HG02938 (cell line): Measurements from ENCODE around the gene EPHB1.
A peak's percentile ranks its signal among the peaks of the same experiment; 100 is the strongest.

Experiments
- ATAC-seq: cut with Tn5 transposase; IDR thresholded peaks from one replicate; pipeline ENCODE4 v1.9.1; 2021; ENCODE audit warnings: mild to moderate bottlenecking, moderate library complexity; ENCODE audit not compliant: unreplicated experiment

The EPHB1 gene

GRCh38 chr3:134794950-134795745, at the start of gene EPHB1:
Gene EPHB1, plus strand, starts transcription at chr3:134795260.
- ATAC-seq = peak; percentile 82

DNA sequence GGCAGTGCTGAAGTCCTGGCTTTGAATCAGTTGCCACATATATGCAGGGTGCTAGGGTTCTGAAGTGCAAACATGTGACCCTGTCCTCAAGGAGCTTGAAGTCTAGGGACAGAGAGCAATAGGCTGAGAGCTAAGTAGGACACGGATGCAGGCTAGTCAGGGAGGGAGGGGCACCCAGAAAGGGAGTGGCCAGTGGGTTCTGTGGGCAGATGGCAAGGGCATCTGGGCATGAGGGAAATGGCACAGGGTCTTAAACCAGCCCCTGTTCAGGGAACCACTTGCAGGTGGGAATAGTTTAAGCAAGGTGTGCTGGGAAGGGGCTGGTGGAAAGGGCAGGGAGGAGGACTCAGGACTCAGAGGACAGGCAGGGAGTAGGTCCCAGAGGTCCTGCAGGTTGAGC, 46.4 kb upstream of the EPHB1 start:
- ATAC-seq = no peak

- no peak for ATAC-seq
Measured at GRCh38 chr3:134749174-134749573, 45.9 kb upstream of the EPHB1 start.

DNA sequence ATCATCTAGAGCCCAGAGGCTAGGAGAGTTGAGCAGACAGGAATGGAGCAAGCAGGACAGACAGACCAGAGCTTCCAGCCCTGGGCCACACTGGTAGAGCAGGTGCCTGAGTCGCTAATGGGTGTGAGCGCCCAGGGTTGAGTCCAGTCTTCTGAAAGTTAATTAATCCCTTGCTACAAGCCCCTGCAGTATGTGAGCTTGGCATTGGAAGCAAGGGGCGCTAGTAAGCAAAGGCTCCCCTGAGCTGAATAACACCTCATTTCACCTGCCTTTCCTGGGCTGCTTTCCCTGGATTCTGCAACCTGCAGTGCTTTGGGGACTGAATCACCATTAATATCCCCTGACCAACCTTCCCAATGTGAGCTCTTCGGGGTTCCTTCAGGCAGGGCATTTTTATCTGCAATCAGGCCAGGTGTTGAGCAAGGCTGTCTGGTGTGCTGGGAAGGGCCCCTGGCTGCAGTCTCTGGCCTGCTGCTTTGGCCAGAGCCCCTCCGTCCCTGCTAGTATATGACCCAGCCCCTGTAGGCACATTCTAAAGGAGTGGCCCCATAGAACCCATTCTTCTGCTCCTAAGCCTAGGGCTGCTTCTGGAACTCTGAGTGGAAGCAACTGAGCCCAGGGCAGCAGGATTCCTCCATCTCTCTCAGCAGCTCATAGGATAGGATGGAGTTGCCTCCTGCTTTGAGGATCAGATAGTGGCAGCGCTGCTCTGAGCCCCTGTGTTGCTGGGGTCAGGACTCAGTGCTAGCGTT, 45.1 kb upstream of the EPHB1 start:
- ATAC-seq = no peak

GRCh38 chr3:134751831-134752230, 43.2 kb upstream of the EPHB1 start:
- ATAC-seq = no peak

DNA sequence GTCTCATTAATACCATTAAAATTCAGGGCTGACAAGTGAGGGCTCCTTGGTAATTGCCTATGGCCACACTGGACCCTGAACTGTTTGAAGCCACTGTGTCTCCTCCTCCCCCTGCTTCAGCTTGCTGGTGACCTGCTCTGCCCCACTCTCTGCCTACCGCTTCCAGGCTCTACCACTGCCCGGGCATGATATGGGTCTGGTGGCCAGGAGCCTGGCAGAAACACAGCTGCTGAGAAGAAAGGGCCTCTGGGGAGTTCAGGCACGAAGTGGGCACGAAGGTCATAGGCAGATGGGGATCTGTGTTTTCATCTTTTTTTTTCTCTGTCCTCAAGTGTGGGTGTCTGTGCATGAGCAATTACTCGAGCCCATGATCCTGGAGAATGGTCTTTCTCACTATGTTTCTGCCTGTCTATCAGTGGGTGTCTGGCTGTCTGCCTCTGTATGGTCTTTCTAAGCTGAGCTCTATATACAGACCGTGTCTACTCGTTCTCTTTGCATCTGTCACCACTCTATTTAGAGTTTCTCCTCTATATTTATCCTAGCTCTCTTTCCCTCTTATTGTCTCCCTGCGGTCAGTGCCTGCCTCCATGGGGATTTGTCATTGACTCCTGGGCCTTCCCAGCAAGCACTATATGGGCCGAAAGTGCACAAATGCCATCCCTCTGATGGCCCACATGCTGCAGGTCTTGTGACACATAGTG, 42.1 kb upstream of the EPHB1 start:
- ATAC-seq = no peak

DNA sequence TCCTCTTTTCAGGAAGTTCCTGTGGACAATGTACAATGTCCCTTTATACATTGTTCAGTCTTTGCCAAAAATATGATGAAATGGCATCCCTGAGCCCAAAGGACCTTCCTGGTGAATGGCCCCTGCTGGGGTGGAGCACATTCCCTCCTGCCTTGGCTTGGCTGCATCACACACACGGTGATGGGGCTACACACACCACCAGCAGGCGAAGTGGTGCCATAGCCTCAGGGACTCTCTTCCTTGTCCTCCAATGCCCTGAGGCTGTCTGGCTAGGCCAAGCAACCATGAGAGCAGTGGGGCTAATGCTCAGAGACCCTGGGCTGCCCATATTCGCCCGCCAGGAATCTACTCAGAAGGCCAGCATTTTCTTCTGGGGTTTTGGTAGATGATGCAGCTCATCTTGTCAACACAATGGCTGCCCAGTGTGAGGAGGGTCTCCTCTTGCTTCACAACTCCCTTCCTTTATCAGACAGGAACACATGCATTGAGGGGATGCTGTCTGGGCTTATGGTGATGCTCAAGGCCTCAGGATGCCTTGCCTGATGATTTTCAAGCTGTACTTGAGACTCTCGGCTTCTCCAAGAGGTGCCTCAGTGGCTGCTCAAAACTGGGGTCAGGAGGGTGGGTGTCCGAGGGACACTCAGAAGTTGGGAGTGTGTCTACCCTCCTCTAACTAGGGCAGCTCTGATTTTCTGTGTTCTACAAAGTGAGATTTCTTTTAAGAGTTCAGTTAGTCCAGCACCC, 40.9 kb upstream of the EPHB1 start:
- no peak for ATAC-seq

- ATAC-seq = peak; percentile 76
Measured at GRCh38 chr3:134754768-134755559, 40.1 kb upstream of the EPHB1 start.

DNA sequence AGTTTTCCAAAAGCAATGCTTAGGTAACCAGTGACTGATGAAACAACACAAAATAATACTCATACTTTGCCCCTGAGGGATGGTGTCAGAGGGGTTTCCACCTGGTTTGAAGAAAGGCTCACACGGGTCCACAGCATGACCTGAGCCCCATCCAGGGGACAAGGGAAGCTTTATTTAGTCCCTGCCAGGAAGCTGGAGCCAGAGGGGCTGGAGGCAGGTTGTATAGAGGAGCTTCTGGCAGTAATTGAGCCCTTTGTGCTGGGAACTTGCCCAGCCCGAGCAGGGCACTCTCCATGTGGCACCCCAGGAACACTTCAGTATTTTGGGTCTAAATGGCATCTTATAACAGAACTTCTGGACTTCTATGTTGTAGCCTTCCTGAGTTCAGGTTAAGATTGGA, 39.2 kb upstream of the EPHB1 start:
- no peak for ATAC-seq

DNA sequence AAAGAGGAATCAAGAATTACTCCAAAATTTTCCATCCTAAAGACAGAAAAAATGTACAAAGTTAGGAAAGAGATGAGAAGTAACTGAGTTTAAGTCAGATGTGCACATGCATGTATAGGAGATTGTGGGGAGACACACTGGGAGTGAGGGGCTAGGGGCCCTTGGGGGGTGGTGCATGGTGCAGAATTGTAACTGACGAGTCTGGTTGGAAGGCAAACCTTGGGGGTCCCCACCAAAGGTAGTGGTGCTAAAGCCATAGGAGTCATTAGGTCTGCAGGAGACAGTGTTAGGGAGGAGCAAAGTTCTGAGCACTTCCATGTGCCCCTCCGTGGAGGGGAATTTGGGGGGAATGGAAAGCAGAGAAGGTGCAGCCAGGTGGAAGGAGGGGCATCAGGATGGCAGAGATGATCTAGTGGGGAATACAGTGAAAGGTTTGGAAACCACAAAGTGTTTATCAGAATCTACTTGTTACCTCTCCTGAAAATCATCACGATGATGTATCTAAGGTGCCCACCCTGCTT, 37.5 kb upstream of the EPHB1 start:
- no peak for ATAC-seq

DNA sequence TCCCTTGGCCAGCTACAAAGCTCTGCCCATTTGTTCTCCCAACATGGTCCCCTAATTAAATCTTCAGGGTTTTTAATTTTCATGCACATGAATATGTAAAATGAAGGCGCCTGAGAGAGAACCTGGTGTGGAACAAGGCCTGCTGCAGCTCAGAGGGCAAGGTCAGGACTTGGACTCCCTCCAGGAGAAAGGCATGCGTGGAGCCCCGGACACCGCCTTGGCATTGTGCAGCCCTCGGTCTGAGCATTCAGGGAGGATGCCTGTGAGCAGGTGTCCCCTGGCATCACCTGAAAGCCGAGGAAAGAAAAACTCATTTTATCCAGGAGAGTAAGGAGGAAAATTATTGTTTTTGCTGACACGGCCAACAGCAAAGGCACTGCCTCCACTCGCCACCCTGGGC, 33.8 kb upstream of the EPHB1 start:
- ATAC-seq = no peak

DNA sequence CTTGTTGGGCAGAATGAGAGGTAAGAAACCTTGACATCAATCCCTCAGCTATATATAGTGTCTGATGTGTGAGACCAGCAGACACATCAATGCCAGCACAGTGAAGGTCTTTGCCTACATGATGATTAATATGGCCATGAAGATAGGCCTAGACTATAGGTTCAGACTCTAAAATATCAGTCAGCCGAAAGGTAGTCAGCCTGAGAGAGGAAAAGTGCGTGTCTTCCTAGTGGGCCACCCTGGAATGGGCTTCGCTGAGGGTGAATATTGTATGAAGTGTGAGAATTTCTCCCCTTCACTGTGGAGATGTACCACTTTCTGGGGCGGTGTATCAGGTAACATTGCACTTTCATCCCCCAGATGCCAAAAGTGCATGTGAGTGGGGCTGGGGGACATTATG, 33.0 kb upstream of the EPHB1 start:
- ATAC-seq = no peak

DNA sequence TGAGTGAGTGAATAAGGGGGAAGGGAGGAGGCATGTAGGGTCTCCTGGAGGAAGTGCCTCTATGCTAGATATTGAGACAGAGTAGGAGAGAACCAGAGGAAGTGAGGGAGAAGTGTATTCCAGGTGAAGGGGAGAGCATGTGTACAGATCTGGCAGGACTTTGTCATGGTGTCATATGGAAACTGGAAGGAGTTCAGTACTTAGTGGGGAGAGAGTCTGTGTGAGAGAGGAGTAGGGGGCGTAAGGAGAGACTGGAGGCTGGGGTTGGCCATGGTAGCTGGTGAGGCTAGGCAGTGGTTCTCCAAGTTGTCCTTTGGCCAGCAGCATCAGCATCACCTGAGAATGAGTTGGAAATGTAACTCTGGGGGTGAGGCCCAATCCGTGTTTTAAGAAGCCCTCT, 29.6 kb upstream of the EPHB1 start:
- no peak for ATAC-seq

DNA sequence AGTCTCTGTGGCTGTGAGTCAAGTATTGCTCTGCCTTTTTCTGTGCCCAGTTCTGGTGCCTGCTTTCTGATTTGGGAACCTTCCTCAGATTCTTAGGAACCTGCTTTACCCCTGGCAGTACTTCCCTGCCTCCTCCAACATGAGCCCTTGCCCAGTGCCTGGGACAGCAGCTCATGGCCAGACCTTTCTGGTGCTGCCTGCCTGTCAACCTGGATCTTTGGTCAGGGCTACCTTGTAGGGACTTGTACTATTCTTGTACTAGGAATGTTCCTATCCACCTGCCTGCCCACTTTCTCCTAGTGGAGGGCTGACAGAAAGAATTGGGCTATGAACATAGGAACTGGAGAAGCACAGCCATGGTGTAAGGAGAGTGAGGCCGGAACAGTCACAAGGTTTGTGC, 28.8 kb upstream of the EPHB1 start:
- ATAC-seq = no peak

GRCh38 chr3:134768116-134768515, 26.9 kb upstream of the EPHB1 start:
- ATAC-seq = no peak

DNA sequence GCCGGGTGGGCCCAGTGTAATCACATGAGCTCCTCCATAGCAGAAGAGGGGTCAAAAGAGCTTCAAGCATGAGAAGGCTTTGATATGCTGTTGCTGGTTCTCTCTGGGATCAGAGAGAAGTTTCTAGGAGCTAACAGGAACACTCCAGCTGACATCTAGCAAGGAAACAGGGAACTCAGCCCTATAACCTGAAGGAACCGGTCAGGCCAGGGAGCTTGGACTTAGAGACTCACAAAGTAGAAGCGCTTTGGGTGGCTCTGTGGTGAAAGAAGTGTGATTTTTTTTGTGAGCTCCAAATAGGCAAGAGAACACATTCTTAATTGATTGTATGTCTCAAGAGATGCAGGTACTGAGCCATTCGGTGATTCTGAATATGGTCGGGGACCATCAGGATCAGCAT, 26.2 kb upstream of the EPHB1 start:
- no peak for ATAC-seq

DNA sequence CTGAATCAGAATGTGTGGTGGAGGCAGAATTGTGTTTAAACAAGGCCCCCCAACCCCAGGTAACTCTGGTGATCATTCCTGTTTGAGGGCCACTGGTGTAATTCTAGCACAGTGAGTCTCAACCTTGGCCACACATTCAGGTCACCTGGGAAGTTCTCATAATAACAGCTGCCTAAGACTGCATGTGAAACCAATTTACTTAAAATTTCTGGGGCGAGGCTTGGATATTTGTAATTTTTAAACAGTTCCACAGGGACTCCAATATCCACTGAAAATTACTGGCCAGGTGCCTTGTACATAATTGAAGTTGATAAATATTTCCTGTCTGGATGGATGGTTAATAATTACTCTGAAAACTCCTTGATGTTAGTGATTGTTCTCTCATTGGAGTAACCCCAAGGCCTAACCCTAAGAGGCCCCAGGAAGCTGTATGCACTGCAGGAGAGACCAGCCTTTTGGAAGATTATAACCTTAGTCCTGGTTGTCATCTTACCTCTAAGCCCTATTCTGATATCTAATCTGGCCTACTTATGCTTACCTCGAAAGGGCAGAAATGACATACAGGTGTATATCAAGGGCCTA, 25.7 kb upstream of the EPHB1 start:
- ATAC-seq = no peak

DNA sequence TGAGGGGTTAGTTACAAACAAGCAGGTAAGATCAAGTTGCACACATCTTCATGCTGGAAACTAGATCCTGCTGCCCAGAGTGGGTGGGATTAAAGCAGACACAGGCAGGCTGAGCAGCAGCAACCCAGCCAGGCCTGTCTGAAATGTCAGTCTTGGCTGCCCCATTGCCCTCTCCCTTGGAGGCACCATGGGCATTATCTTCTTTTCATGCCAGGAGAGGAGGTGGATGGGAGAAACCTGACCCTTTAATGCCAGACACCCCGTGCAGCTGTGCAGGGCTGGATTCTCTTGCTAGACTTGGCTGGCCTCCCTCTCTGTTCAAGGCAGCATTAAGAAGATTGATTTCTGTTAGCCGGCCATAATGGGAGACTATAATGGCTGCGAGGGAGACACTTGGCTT, 23.0 kb upstream of the EPHB1 start:
- no peak for ATAC-seq

- ATAC-seq = no peak
Measured at GRCh38 chr3:134772591-134772990, 22.5 kb upstream of the EPHB1 start.

DNA sequence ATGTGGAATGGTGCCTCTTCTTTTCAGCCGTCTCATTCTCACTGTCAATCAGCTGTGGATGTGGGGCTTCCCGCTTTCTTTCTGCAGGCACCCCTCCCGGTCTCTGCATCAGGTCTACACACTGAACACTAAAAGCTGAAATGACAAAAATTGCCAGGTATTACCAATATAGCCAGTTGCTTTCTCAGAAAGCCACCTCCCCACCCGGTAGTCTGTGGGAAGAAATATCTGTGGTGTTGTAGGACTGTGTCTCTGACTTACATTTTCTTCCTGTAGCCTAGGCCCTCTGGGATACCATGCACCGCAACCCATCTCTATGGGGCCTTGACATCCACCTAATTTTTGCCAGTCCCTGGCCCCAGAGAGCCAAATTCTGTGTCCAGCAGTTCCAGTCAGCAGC, 19.2 kb upstream of the EPHB1 start:
- ATAC-seq = no peak
